Gastroesophageal sphincter (tissue), 3 donors: ENCODE measurements around the gene KNTC1.

ENCODE experiments used
- CTCF ChIP-seq, 4 experiments: fragments of 200-600 bp in 2 of 4; fragments of 450-650 bp in 2 of 4; sonication (generic) in 1 of 4; IDR thresholded peaks; one replicate each; pipeline ENCODE4 v1.5.1; 2017 to 2019; ENCODE audit warnings: antibody characterized with exemption in 4 of 4, mild to moderate bottlenecking in 2 of 4, moderate library complexity in 2 of 4
- EP300 ChIP-seq: sonication (generic); formaldehyde crosslinking; IDR thresholded peaks from one replicate; pipeline ENCODE4 v1.6.1; 2017; ENCODE audit warnings: antibody characterized with exemption, mild to moderate bottlenecking
- POLR2A ChIP-seq, 2 donors: fragments of 450-650 bp; IDR thresholded peaks; one replicate each; pipeline ENCODE4 v1.6.1; 2017; ENCODE audit warnings: antibody characterized with exemption in 2 of 2, mild to moderate bottlenecking in 2 of 2, moderate library complexity in 1 of 2
- POLR2AphosphoS5 ChIP-seq: sonication (generic); formaldehyde crosslinking; IDR thresholded peaks from one replicate; pipeline ENCODE4 v1.6.1; 2017; ENCODE audit warnings: antibody characterized with exemption

- TF ChIP-seq POLR2A (IDR thresholded peaks at IDR 0.05) (no peak), EP300 (no peak), CTCF (IDR thresholded peaks at IDR 0.05) (no peak), POLR2AphosphoS5 (no peak)
These were observed 138.3 kb downstream of the KNTC1 start for GRCh38 chr12:122665349-122665748.
